SU-DHL-6 (cell line): ENCODE data around the gene CDH23.

ENCODE experiments used
- EZH2phosphoT487 ChIP-seq: fragments of 200-600 bp; sonication (generic), shearing (Covaris generic); conservative IDR thresholded peaks from 2 replicates; pipeline ENCODE4 v1.6.1; 2018; ENCODE audit warnings: mild to moderate bottlenecking, antibody characterized with exemption, low read length, moderate library complexity, mixed read lengths
- TF ChIP-seq, protein P1 (sequence below): fragments of 200-600 bp; sonication (generic); IDR thresholded peaks from one replicate; pipeline ENCODE4 v1.5.1; 2017; ENCODE audit warnings: antibody characterized with exemption, mild to moderate bottlenecking, low read length, moderate library complexity; ENCODE audit not compliant: insufficient read depth, poor library complexity, severe bottlenecking

DNA sequence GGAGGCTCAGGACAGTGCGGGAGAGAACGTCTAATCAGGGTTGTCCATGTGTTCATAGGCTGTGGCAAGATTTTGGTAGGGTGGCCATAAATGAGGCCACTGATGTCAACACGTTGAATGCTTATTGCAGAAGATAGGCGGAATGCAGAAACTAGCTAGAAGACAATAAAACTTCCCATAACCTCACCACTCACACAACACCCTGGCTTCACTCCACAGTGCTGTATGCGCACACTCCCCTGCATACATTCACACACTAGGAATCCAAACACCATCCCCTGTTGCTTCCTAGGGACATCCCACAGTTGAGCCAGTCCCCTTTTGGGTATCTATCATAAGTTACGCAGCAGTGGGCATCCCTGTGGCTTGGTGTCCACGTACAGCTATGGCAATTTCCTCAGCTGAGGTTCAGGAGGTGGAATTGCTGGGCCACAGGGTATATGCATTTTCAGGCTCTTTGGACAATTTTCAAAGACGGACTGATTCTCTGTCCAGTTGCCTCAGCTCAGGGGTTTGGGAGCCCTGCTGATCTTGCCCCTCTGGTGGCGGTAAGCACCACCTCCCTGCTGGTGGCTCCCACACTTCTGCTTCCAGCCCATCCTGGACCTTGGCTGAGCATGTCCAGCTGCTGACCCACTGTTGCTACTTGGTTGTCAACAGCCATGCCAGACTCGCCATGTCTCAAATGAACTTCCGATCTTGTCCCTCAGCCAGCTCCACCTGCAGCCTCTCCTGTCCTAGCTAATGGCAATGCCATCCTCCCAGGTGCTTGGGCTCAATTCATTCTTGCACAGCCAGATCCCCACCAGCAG is 36.4 kb downstream of the CDH23 start:
- TF ChIP-seq, protein P1, sequence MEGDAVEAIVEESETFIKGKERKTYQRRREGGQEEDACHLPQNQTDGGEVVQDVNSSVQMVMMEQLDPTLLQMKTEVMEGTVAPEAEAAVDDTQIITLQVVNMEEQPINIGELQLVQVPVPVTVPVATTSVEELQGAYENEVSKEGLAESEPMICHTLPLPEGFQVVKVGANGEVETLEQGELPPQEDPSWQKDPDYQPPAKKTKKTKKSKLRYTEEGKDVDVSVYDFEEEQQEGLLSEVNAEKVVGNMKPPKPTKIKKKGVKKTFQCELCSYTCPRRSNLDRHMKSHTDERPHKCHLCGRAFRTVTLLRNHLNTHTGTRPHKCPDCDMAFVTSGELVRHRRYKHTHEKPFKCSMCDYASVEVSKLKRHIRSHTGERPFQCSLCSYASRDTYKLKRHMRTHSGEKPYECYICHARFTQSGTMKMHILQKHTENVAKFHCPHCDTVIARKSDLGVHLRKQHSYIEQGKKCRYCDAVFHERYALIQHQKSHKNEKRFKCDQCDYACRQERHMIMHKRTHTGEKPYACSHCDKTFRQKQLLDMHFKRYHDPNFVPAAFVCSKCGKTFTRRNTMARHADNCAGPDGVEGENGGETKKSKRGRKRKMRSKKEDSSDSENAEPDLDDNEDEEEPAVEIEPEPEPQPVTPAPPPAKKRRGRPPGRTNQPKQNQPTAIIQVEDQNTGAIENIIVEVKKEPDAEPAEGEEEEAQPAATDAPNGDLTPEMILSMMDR, result no peak
- TF ChIP-seq EZH2phosphoT487, result no peak
